Placental pericyte (primary cell): Measurements from ENCODE around the gene TEKT5. TPM values are rescaled to one million over a fixed set of nuclear protein-coding genes. Genes with fewer than 3 reads are reported as not detected.

Source experiments
- small RNA-seq: library from RNA; depleted of rRNA; stranded (forward); fragments of <200 nt; gene quantifications from one replicate; pipeline ENCODE3, GENCODE V24; 2012; ENCODE audit warnings: low replicate concordance
- total RNA-seq: library from RNA; depleted of rRNA; stranded (reverse); fragments of >200 nt; gene quantifications from 2 replicates; pipeline ENCODE4 v1.2.3, GENCODE V29; 2012

TEKT5 gene
- total RNA-seq: under 0.01 TPM in 1 of 2 replicates, not detected in the other

DNA sequence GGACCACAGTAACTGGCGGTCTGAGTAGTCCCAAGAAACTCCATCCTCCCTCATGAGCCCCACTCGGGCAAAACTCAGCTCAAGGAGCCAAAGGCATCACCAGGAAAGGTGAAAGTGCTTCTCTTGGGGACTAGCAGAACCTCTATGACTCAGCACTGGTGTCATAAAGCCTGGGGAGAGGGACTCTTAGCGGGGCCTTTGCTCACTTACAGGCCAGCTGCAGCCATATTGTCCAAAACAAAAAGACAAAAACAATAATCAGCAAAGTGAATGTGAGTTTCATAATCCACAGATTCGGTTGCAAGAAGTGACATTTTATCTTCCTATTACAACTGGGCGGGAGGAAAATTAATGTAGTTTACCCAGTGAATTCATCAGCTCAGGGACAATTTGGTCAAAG lies at the start of gene TEKT5:
Gene TEKT5 (minus strand): TSS at position 101 of the 400 bp plus-strand sequence. CDS start 57 bp downstream, at position 44.

DNA sequence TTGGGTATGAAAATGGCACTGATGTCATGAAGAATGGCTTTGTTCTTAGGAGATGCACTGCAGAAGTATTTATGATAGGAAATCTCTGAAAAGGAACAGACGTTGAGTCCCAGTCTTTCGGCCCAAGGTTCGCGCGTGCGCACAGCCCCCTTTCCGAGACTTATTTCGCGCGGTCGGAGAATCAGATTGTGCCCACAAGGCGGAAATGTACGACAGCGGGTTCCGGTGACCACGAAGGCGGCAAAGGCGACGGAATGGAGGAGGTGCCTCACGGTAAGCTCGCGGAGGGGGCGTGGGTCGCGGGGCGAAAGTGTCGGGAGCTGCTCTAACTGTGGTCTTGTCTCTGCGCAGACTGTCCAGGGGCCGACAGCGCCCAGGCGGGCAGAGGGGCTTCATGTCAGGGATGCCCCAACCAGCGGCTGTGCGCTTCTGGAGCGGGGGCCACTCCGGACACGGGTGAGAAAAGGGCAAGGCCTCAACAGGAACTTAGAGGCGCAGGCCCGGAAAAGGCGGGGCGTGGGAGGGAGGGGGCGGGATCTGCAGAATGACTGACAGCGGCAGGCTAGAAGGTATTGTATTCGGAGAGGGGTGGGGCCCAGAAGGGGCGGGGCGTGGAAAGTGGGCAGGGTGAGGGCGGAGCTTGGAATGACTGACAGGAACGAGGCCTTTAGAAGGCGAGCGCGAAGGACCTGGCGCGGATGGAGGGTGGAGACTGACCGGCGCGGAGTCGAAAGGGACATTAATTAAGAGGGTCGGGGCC lies 49.1 kb upstream of the TEKT5 start, which contains the start of gene NUBP1:
Gene NUBP1 (plus strand): TSS at position 233 of the 760 bp plus-strand sequence. CDS start 22 bp downstream, at position 255.

DNA sequence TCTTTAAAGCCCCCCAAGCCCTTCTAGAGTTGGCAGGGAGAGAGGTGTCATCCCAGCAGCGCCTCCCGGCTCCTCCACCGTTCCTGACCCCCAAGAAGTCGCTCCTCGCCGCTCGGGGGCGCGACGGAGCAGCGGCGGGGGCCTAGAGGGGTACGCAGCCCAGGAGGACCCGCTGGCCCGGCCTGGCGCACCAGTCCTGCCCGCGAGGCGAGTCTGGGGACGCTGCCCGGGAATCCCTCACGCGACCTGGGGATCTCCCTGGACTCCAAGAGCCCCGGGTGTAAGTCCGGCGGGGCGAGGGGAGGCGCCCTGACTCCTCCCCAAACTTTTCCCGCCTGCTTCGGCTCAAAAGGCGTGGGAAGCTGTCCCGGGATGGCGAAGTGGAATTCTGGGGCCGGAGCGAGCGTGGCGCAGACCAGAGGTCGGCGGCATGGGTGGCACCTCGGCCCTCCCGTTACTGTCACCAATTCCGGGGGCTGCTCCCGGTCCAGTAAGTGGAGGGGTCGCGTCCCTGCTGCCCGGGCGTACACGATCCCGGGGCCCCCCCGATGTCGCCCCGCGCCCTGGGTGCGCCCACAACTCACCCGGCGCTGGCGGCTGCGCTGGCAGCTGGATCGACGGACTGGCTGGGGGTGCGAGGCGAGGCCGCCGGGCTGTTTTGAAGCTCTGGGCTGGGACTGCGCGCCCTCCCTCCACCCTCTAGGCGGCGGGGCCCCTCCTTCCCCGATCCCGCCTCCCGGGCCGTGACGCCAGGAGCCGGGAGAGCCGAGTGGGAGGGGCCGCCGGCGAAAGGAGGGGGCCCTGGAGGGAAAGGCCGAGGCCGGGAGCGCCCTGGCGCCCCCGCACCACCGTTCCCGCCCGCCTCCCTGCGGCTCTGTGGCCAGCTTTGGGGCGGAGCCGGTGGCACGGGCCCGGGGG lies 114.5 kb downstream of the TEKT5 start, which contains the start of gene EMP2:
Gene EMP2 (minus strand): TSS at position 634 of the 918 bp plus-strand sequence. CDS start 32,981 bp downstream, outside the sequence.

Small RNAs within 50 kb of the gene (small RNA-seq; reads per million reads assigned to genes)
- gene MTND4LP24: not detected
- not detected for gene MTND6P33

Other genes starting within 250 kb of the TEKT5 start
- gene EMP2, start 114.3 kb downstream of the TEKT5 start, total RNA-seq: 3.1 and 27.1 TPM in 2 replicates
- gene NUBP1, start 48.9 kb upstream of the TEKT5 start, total RNA-seq: 18.8 and 25.2 TPM in 2 replicates
- not detected in 2 replicates for gene TVP23A, start 123.9 kb upstream of the TEKT5 start, total RNA-seq
- gene CIITA, start 182.3 kb upstream of the TEKT5 start, total RNA-seq: 0.43 TPM in 1 of 2 replicates, not detected in the other
- 40.7 and 51.1 TPM in 2 replicates for gene DEXI, start 247.5 kb upstream of the TEKT5 start, total RNA-seq
- gene CLEC16A, start 249.6 kb upstream of the TEKT5 start, total RNA-seq: 27.1 and 30.4 TPM in 2 replicates